Measurements from ENCODE around the gene SMCO2. TPM values are rescaled to one million over a fixed set of nuclear protein-coding genes. Genes with fewer than 3 reads are reported as not detected.

SMCO2 gene
- total and polyA plus RNA-seq, 4 donors, result not detected

DNA sequence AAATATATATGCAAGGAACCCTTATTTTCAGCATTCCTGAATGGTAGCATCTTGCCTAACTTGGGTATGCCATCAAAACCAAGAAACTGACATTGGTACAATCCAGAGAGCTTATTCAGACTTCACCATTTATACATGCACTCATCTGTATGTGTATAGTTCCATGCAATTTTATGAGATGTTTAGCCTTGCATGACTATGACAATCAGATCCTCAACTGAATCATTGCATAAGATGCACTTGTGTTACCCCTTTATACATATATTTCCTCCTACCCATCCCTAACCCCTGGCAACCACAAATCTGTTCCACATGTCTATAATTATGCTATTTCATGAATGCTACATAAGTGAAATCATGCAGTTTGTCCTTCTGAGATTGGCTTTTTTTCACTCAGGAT is 40.4 kb downstream of the SMCO2 start:
- DNase-seq (ENCODE audit: low spot score), result no peak
- Histone ChIP-seq H3K27ac (ENCODE audit: low read depth in 1 of 2, low read length in 2 of 2) (no peak overlapping the region), H3K27me3 (ENCODE audit: control insufficient read depth in 4 of 4, insufficient read depth in 4 of 4, low read length in 3 of 4) (no peaks in the 10 kb centered on the region), H3K9ac (ENCODE audit: low read depth in 1 of 2, low read length in 2 of 2) (no peak overlapping the region), H3K9me3 (ENCODE audit: control insufficient read depth in 4 of 4, low read length in 3 of 4) (no peaks in the 10 kb centered on the region), H3K36me3 (ENCODE audit: control insufficient read depth in 4 of 4, insufficient read depth in 3 of 4, low read depth in 1 of 4, low read length in 3 of 4) (no peaks in the 10 kb centered on the region), H3K4me3 (ENCODE audit: low read depth in 1 of 3, low read length in 3 of 3) (no peak overlapping the region), H3K4me1 (ENCODE audit: control insufficient read depth in 4 of 4, insufficient read depth in 4 of 4, low read length in 3 of 4) (peaks cover 1 to 4% (median 3%) of the 10 kb centered on the region in 4 donors)
- TF ChIP-seq RXRA (IDR thresholded peaks at IDR 0.05) (no peak), FOXA1 (IDR thresholded peaks at IDR 0.05) (no peak), HNF4A (conservative IDR thresholded peaks at IDR 0.05) (no peak), GABPA (IDR thresholded peaks at IDR 0.05 in 1 of 2, conservative IDR thresholded peaks at IDR 0.05 in 1 of 2) (no peak), SP1 (IDR thresholded peaks at IDR 0.05) (no peak)
- TF ChIP-seq, protein P1, sequence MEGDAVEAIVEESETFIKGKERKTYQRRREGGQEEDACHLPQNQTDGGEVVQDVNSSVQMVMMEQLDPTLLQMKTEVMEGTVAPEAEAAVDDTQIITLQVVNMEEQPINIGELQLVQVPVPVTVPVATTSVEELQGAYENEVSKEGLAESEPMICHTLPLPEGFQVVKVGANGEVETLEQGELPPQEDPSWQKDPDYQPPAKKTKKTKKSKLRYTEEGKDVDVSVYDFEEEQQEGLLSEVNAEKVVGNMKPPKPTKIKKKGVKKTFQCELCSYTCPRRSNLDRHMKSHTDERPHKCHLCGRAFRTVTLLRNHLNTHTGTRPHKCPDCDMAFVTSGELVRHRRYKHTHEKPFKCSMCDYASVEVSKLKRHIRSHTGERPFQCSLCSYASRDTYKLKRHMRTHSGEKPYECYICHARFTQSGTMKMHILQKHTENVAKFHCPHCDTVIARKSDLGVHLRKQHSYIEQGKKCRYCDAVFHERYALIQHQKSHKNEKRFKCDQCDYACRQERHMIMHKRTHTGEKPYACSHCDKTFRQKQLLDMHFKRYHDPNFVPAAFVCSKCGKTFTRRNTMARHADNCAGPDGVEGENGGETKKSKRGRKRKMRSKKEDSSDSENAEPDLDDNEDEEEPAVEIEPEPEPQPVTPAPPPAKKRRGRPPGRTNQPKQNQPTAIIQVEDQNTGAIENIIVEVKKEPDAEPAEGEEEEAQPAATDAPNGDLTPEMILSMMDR (IDR thresholded peaks at IDR 0.05; ENCODE audit: low read depth, low read length, missing input control), result no peak

DNA sequence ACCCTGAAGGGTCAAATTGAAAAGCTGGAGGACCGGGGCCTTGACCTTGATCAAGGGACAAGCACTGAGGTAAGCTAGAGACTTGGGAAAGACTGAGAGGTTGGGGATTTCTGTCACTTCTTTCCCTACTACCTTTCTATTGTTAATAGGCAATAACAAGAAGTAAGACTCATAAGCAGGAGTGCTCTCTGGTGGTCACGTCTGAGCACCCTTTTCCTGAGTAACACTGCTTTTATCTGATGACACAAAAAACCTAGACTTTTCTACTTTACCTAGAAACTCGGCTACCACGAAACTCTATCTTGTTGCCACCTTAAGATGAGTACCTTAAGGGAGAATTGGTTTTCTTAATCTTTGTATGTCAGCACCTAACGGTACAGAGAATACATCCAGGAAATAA is 41.9 kb downstream of the SMCO2 start:
- Histone ChIP-seq H3K27me3 (ENCODE audit: control insufficient read depth in 4 of 4, insufficient read depth in 4 of 4, low read length in 3 of 4) (no peaks in the 10 kb centered on the region), H3K27ac (ENCODE audit: low read depth in 1 of 2, low read length in 2 of 2) (no peak overlapping the region), H3K4me1 (ENCODE audit: control insufficient read depth in 4 of 4, insufficient read depth in 4 of 4, low read length in 3 of 4) (peaks cover 0 to 4% (median 3%) of the 10 kb centered on the region in 4 donors), H3K9me3 (ENCODE audit: control insufficient read depth in 4 of 4, low read length in 3 of 4) (no peaks in the 10 kb centered on the region), H3K9ac (ENCODE audit: low read depth in 1 of 2, low read length in 2 of 2) (no peak overlapping the region), H3K4me3 (ENCODE audit: low read depth in 1 of 3, low read length in 3 of 3) (no peak overlapping the region), H3K36me3 (ENCODE audit: control insufficient read depth in 4 of 4, insufficient read depth in 3 of 4, low read depth in 1 of 4, low read length in 3 of 4) (no peaks in the 10 kb centered on the region)
- no peak for TF ChIP-seq HNF4A (conservative IDR thresholded peaks at IDR 0.05)
- TF ChIP-seq, protein P2, sequence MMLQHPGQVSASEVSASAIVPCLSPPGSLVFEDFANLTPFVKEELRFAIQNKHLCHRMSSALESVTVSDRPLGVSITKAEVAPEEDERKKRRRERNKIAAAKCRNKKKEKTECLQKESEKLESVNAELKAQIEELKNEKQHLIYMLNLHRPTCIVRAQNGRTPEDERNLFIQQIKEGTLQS (IDR thresholded peaks at IDR 0.05), result no peak
- no peak for TF ChIP-seq TAF1 (conservative IDR thresholded peaks at IDR 0.05)
- TF ChIP-seq SP1 (IDR thresholded peaks at IDR 0.05), result no peak
- no peak for TF ChIP-seq NR2F2 (IDR thresholded peaks at IDR 0.05)
- no peak for TF ChIP-seq FOXA2 (IDR thresholded peaks at IDR 0.05)
- no peak for TF ChIP-seq JUND (IDR thresholded peaks at IDR 0.05)
- no peak for TF ChIP-seq YY1 (IDR thresholded peaks at IDR 0.05)
- TF ChIP-seq EGR1 (IDR thresholded peaks at IDR 0.05; ENCODE audit: low read depth in 2 of 2), result no peak
- no peak for TF ChIP-seq FOXA1 (IDR thresholded peaks at IDR 0.05)
- TF ChIP-seq, protein P3, sequence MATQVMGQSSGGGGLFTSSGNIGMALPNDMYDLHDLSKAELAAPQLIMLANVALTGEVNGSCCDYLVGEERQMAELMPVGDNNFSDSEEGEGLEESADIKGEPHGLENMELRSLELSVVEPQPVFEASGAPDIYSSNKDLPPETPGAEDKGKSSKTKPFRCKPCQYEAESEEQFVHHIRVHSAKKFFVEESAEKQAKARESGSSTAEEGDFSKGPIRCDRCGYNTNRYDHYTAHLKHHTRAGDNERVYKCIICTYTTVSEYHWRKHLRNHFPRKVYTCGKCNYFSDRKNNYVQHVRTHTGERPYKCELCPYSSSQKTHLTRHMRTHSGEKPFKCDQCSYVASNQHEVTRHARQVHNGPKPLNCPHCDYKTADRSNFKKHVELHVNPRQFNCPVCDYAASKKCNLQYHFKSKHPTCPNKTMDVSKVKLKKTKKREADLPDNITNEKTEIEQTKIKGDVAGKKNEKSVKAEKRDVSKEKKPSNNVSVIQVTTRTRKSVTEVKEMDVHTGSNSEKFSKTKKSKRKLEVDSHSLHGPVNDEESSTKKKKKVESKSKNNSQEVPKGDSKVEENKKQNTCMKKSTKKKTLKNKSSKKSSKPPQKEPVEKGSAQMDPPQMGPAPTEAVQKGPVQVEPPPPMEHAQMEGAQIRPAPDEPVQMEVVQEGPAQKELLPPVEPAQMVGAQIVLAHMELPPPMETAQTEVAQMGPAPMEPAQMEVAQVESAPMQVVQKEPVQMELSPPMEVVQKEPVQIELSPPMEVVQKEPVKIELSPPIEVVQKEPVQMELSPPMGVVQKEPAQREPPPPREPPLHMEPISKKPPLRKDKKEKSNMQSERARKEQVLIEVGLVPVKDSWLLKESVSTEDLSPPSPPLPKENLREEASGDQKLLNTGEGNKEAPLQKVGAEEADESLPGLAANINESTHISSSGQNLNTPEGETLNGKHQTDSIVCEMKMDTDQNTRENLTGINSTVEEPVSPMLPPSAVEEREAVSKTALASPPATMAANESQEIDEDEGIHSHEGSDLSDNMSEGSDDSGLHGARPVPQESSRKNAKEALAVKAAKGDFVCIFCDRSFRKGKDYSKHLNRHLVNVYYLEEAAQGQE (IDR thresholded peaks at IDR 0.05), result no peak
- TF ChIP-seq GABPA (IDR thresholded peaks at IDR 0.05 in 1 of 2, conservative IDR thresholded peaks at IDR 0.05 in 1 of 2), result no peak
- TF ChIP-seq, protein P1 (IDR thresholded peaks at IDR 0.05; ENCODE audit: low read depth, low read length, missing input control), result no peak
- no peak for DNase-seq (ENCODE audit: low spot score)
- 80% methylated on average over 5 of the region's 5 CpGs for WGBS

Data from liver (tissue), 9 donors.